Stomach (tissue), 4 donors: ENCODE data around the gene LRRC7.

Experiments
- EP300 ChIP-seq: sonication (generic); formaldehyde crosslinking; IDR thresholded peaks from one replicate; pipeline ENCODE4 v1.6.1; 2017; ENCODE audit warnings: antibody characterized with exemption
- POLR2A ChIP-seq, 4 donors: fragments of 450-650 bp; IDR thresholded peaks; one replicate each; pipeline ENCODE4 v1.6.1; 2016; ENCODE audit warnings: antibody characterized with exemption in 4 of 4, control low read depth in 2 of 4, mild to moderate bottlenecking in 1 of 4, moderate library complexity in 1 of 4
- POLR2AphosphoS5 ChIP-seq, 3 donors: sonication (generic); formaldehyde crosslinking; IDR thresholded peaks; one replicate each; pipeline ENCODE4 v1.6.1; 2016; ENCODE audit warnings: antibody characterized with exemption in 3 of 3
- TF ChIP-seq, protein P1 (sequence below), 7 experiments: fragments of 450-650 bp in 4 of 7; fragments of 200-600 bp in 3 of 7; sonication (generic) in 3 of 7; IDR thresholded peaks; one replicate each; pipeline ENCODE4 v1.5.1; 2016 to 2019; ENCODE audit warnings: antibody characterized with exemption in 7 of 7, control low read depth in 2 of 7, mild to moderate bottlenecking in 1 of 7

DNA sequence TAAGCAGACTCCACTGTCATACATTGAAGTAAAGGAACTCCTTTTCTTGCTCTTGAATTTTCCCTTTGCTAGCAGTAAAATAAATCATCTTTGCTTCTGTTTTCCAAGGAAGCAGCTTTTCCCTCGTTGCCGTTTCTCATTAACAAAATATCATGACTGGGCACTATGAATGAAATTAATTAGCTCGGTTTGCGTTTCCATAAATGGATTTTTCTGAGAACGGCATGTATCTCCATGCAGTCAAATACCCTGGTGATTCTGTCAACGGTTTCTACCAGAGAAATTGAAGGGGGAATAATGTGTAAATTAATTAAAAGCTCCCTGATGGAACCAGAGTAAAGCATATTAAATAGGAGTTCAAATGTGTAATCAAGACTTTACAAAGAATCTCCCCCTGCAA is 372.5 kb downstream of the LRRC7 start:
- TF ChIP-seq, protein P1, sequence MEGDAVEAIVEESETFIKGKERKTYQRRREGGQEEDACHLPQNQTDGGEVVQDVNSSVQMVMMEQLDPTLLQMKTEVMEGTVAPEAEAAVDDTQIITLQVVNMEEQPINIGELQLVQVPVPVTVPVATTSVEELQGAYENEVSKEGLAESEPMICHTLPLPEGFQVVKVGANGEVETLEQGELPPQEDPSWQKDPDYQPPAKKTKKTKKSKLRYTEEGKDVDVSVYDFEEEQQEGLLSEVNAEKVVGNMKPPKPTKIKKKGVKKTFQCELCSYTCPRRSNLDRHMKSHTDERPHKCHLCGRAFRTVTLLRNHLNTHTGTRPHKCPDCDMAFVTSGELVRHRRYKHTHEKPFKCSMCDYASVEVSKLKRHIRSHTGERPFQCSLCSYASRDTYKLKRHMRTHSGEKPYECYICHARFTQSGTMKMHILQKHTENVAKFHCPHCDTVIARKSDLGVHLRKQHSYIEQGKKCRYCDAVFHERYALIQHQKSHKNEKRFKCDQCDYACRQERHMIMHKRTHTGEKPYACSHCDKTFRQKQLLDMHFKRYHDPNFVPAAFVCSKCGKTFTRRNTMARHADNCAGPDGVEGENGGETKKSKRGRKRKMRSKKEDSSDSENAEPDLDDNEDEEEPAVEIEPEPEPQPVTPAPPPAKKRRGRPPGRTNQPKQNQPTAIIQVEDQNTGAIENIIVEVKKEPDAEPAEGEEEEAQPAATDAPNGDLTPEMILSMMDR (IDR thresholded peaks at IDR 0.05), result no peak
- no peak for TF ChIP-seq EP300
- TF ChIP-seq POLR2AphosphoS5 (IDR thresholded peaks at IDR 0.05), result no peak
- TF ChIP-seq POLR2A (IDR thresholded peaks at IDR 0.05), result no peak
